ENCODE measurements around the gene TSC22D2.

- TF ChIP-seq CTCF (IDR thresholded peaks at IDR 0.05) (no peak), POLR2A (IDR thresholded peaks at IDR 0.05) (no peak)
Observed at GRCh38 chr3:150419959-150420358, 11.9 kb downstream of the TSC22D2 start.

Data from sigmoid colon (tissue), 3 donors.